Activated naive CD4-positive, alpha-beta T cell treated with anti-CD3 and anti-CD28 coated beads, Interleukin-2, amount 50 U/mL, for 24 hours (primary cell): ENCODE results near the gene ENTREP1.
"Not testable (repeated sequence)": the region's sequence is repeated elsewhere in the genome, so short reads cannot be mapped to it uniquely, and the experiment has no call there.

ENCODE experiments used
- H3K27ac Mint-ChIP-seq: one replicate; pipeline ENCODE4 v1.8.0; 2021; ENCODE audit warnings: mild to moderate bottlenecking, mixed read lengths
- H3K27me3 Mint-ChIP-seq: one replicate; pipeline ENCODE4 v1.8.0; 2021; ENCODE audit warnings: mixed read lengths
- H3K36me3 Mint-ChIP-seq: one replicate; pipeline ENCODE4 v1.8.0; 2021; ENCODE audit warnings: mixed read lengths
- H3K4me1 Mint-ChIP-seq: one replicate; pipeline ENCODE4 v1.8.0; 2021; ENCODE audit warnings: mixed read lengths
- H3K4me3 Mint-ChIP-seq: one replicate; pipeline ENCODE4 v1.8.0; 2021; ENCODE audit warnings: mild to moderate bottlenecking, mixed read lengths
- H3K9me3 Mint-ChIP-seq: one replicate; pipeline ENCODE4 v1.8.0; 2021; ENCODE audit warnings: mixed read lengths

Gene ENTREP1

GRCh38 chr9:69400470-69400869 is 75.5 kb downstream of the ENTREP1 start:
- peaks cover 2% of the 10 kb centered on the region for H3K27me3 Mint-ChIP-seq
- H3K9me3 Mint-ChIP-seq: no peaks in the 10 kb centered on the region
- no peaks in the 10 kb centered on the region for H3K36me3 Mint-ChIP-seq
- no peak overlapping the region for H3K4me3 Mint-ChIP-seq
- no peaks in the 10 kb centered on the region for H3K4me1 Mint-ChIP-seq
- H3K27ac Mint-ChIP-seq: no peak overlapping the region

- not testable (repeated sequence) for H3K9me3 Mint-ChIP-seq, H3K27ac Mint-ChIP-seq, H3K36me3 Mint-ChIP-seq, H3K4me1 Mint-ChIP-seq, H3K4me3 Mint-ChIP-seq, H3K27me3 Mint-ChIP-seq
These were observed 84.9 kb downstream of the ENTREP1 start for GRCh38 chr9:69409936-69410335.

GRCh38 chr9:69411246-69411645 is 86.2 kb downstream of the ENTREP1 start:
- H3K27me3 Mint-ChIP-seq: peaks cover 1% of the 10 kb centered on the region
- H3K27ac Mint-ChIP-seq: no peak overlapping the region
- H3K36me3 Mint-ChIP-seq: no peaks in the 10 kb centered on the region
- no peak overlapping the region for H3K4me3 Mint-ChIP-seq
- H3K9me3 Mint-ChIP-seq: no peaks in the 10 kb centered on the region
- H3K4me1 Mint-ChIP-seq: no peaks in the 10 kb centered on the region

GRCh38 chr9:69411931-69412740 is 87.1 kb downstream of the ENTREP1 start:
- no peaks in the 10 kb centered on the region for H3K36me3 Mint-ChIP-seq
- H3K4me3 Mint-ChIP-seq: no peak overlapping the region
- H3K4me1 Mint-ChIP-seq: no peaks in the 10 kb centered on the region
- no peaks in the 10 kb centered on the region for H3K9me3 Mint-ChIP-seq
- no peak overlapping the region for H3K27ac Mint-ChIP-seq
- H3K27me3 Mint-ChIP-seq: peaks cover 1% of the 10 kb centered on the region

- no peaks in the 10 kb centered on the region for H3K4me1 Mint-ChIP-seq
- H3K27me3 Mint-ChIP-seq: peaks cover 1% of the 10 kb centered on the region
These were observed 87.7 kb downstream of the ENTREP1 start for GRCh38 chr9:69412741-69413150.

GRCh38 chr9:69420611-69421270 is 95.7 kb downstream of the ENTREP1 start:
- H3K36me3 Mint-ChIP-seq: no peaks in the 10 kb centered on the region
- H3K27me3 Mint-ChIP-seq: peaks cover 6% of the 10 kb centered on the region
- H3K27ac Mint-ChIP-seq: no peak overlapping the region
- no peak overlapping the region for H3K4me3 Mint-ChIP-seq
- no peaks in the 10 kb centered on the region for H3K9me3 Mint-ChIP-seq
- no peaks in the 10 kb centered on the region for H3K4me1 Mint-ChIP-seq

More at GRCh38 chr9:69412741-69413150, 87.7 kb downstream of the ENTREP1 start:
- H3K27ac Mint-ChIP-seq: no peak overlapping the region
- no peaks in the 10 kb centered on the region for H3K36me3 Mint-ChIP-seq
- H3K4me3 Mint-ChIP-seq: no peak overlapping the region
- no peaks in the 10 kb centered on the region for H3K9me3 Mint-ChIP-seq

GRCh38 chr9:69421908-69422801 is 97.1 kb downstream of the ENTREP1 start:
- no peaks in the 10 kb centered on the region for H3K9me3 Mint-ChIP-seq
- no peak overlapping the region for H3K27ac Mint-ChIP-seq
- no peaks in the 10 kb centered on the region for H3K36me3 Mint-ChIP-seq
- no peaks in the 10 kb centered on the region for H3K4me1 Mint-ChIP-seq
- H3K4me3 Mint-ChIP-seq: no peak overlapping the region
- peaks cover 6% of the 10 kb centered on the region for H3K27me3 Mint-ChIP-seq

GRCh38 chr9:69425136-69425801 is 100.3 kb downstream of the ENTREP1 start:
- H3K4me3 Mint-ChIP-seq: no peak overlapping the region
- H3K27me3 Mint-ChIP-seq: peaks cover 2% of the 10 kb centered on the region
- H3K36me3 Mint-ChIP-seq: no peaks in the 10 kb centered on the region
- H3K27ac Mint-ChIP-seq: no peak overlapping the region
- H3K4me1 Mint-ChIP-seq: no peaks in the 10 kb centered on the region
- no peaks in the 10 kb centered on the region for H3K9me3 Mint-ChIP-seq

- Mint-ChIP-seq H3K4me3 (no peak overlapping the region), H3K27ac (no peak overlapping the region), H3K36me3 (no peaks in the 10 kb centered on the region), H3K9me3 (no peaks in the 10 kb centered on the region), H3K4me1 (no peaks in the 10 kb centered on the region), H3K27me3 (no peaks in the 10 kb centered on the region)
These were observed 102.3 kb downstream of the ENTREP1 start for GRCh38 chr9:69427286-69427685.

GRCh38 chr9:69428017-69428785 is 103.2 kb downstream of the ENTREP1 start:
- Mint-ChIP-seq H3K27me3 (no peaks in the 10 kb centered on the region), H3K4me3 (no peak overlapping the region), H3K4me1 (no peaks in the 10 kb centered on the region), H3K27ac (no peak overlapping the region), H3K36me3 (no peaks in the 10 kb centered on the region), H3K9me3 (no peaks in the 10 kb centered on the region)

GRCh38 chr9:69429281-69429680 is 104.3 kb downstream of the ENTREP1 start:
- no peaks in the 10 kb centered on the region for H3K36me3 Mint-ChIP-seq
- no peaks in the 10 kb centered on the region for H3K4me1 Mint-ChIP-seq
- no peaks in the 10 kb centered on the region for H3K9me3 Mint-ChIP-seq
- no peak overlapping the region for H3K27ac Mint-ChIP-seq
- no peaks in the 10 kb centered on the region for H3K27me3 Mint-ChIP-seq
- H3K4me3 Mint-ChIP-seq: no peak overlapping the region

GRCh38 chr9:69430206-69430605 is 105.2 kb downstream of the ENTREP1 start:
- no peaks in the 10 kb centered on the region for H3K27me3 Mint-ChIP-seq
- no peaks in the 10 kb centered on the region for H3K9me3 Mint-ChIP-seq
- H3K27ac Mint-ChIP-seq: peak overlapping the region; percentile 38
- no peaks in the 10 kb centered on the region for H3K4me1 Mint-ChIP-seq
- no peak overlapping the region for H3K4me3 Mint-ChIP-seq
- no peaks in the 10 kb centered on the region for H3K36me3 Mint-ChIP-seq

GRCh38 chr9:69431203-69431602 is 106.2 kb downstream of the ENTREP1 start:
- no peaks in the 10 kb centered on the region for H3K9me3 Mint-ChIP-seq
- H3K27ac Mint-ChIP-seq: no peak overlapping the region
- H3K4me1 Mint-ChIP-seq: no peaks in the 10 kb centered on the region
- no peaks in the 10 kb centered on the region for H3K36me3 Mint-ChIP-seq
- H3K27me3 Mint-ChIP-seq: no peaks in the 10 kb centered on the region
- no peak overlapping the region for H3K4me3 Mint-ChIP-seq

GRCh38 chr9:69431777-69432176 is 106.8 kb downstream of the ENTREP1 start:
- Mint-ChIP-seq H3K27ac (no peak overlapping the region), H3K9me3 (no peaks in the 10 kb centered on the region), H3K27me3 (no peaks in the 10 kb centered on the region), H3K4me3 (no peak overlapping the region), H3K4me1 (no peaks in the 10 kb centered on the region), H3K36me3 (no peaks in the 10 kb centered on the region)

- Mint-ChIP-seq H3K36me3 (no peaks in the 10 kb centered on the region), H3K4me3 (no peak overlapping the region), H3K9me3 (no peaks in the 10 kb centered on the region), H3K4me1 (no peaks in the 10 kb centered on the region), H3K27me3 (no peaks in the 10 kb centered on the region), H3K27ac (no peak overlapping the region)
These were observed 107.6 kb downstream of the ENTREP1 start for GRCh38 chr9:69432623-69433022.
